ENCODE data around the gene CPNE5.

- TF ChIP-seq CTCF (IDR thresholded peaks at IDR 0.05) (no peak), ZSCAN20 (CRISPR knock-in tag; IDR thresholded peaks at IDR 0.05) (no peak), CEBPB (IDR thresholded peaks at IDR 0.05) (no peak), CBX2 (IDR thresholded peaks at IDR 0.05; ENCODE audit: borderline replicate concordance, low read depth) (no peak), POLR2A (IDR thresholded peaks at IDR 0.05; ENCODE audit: low read length) (no peak), REST (IDR thresholded peaks at IDR 0.05) (no peak), ZFP36 (IDR thresholded peaks at IDR 0.05; ENCODE audit: borderline replicate concordance, partially characterized antibody) (no peak), HDAC2 (IDR thresholded peaks at IDR 0.05) (no peak), MAX (IDR thresholded peaks at IDR 0.05) (no peak), E2F6 (IDR thresholded peaks at IDR 0.05; ENCODE audit: borderline replicate concordance, low read depth) (no peak), RCOR1 (IDR thresholded peaks at IDR 0.05; ENCODE audit: low read depth, low read length) (no peak), EP300 (IDR thresholded peaks at IDR 0.05) (no peak)
These were observed 16.5 kb upstream of the CPNE5 start for GRCh38 chr6:36855750-36856149.
